HG03097 (cell line): ENCODE data around the gene SHQ1.

Experiments used
- ATAC-seq: cut with Tn5 transposase; IDR thresholded peaks from one replicate; pipeline ENCODE4 v1.9.1; 2021; ENCODE audit not compliant: unreplicated experiment, low FRiP score

SHQ1 gene

DNA sequence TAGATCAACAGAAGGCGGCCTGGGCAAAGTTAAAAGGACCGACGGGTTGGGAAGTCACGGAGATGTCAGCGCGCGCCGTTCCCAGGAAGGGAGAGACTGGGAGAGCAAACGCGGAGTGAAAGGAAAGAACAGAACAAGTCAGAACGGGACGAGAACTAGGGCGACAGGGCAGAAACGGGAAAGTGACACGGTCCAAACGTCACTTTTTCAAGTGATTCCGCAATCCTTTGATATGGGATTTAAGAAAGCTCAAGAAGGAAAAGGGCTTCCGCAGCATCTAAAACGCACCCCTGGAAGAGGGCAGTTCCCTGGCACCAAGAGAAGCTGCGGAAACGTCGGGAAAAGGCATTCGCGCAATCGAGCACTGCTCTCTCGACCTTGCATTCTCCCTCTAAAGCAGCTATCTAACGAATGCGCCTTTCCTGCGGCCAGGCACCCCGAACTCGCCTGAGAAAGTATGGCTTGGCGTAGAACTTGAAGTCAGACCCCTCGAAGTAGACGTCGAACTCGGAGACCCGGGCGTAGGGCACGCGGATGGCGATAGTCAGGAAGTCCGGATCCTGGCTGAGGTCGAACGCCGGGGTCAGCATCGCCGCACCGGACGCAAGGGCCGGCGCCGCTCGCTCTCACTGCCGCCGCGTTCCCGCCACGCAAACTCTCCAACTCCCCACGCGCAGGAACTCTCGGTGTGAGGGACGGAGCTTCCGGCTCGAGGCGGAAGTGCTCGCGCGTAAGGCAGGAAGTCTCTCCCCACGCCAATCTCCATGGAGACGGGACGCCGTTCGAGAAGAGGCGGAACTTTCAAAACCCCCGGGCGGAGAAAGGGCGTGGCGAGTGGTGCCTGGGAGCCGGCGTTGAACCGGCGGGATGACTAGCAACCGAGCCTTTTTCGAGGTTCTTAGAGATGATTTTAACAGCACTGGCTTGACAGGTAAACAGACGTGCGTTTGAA, at the start of gene SHQ1:
TSS of gene SHQ1 (minus strand) at position 695 of the 952 bp plus-strand sequence. CDS start at position 590, 105 bp downstream.
- peak; percentile 94 for ATAC-seq

- no peak for ATAC-seq
Measured at GRCh38 chr3:72897758-72898007, 49.4 kb upstream of the SHQ1 start.

GRCh38 chr3:72896996-72897757, 48.9 kb upstream of the SHQ1 start:
- ATAC-seq = no peak

DNA sequence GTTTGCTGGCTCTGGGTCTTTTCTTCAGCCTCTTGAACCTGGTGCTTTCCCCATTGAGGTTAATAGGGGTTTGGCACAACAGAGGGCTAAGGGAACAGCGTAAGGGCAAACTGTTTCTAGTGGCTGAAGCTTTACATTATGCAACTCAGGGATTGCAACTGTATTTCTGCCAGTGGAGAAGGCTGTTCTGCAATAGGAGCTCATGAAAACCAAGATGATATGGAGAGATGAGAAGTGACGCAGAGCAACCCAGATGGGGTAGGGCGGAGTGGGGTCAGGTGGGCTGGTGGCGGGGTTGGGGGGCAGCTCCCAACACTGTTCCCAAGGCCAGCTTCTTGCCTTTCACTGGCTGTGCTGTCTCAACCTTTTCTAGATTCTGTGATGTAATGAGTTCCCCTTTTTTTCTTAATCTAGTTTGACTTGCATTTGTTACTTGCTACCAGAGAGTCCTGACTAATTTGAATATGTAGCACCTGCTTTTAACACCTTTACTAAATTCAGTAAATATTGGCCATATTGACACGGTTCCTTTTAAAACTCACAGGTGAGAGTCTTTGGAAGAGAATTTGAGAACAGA, 46.8 kb upstream of the SHQ1 start:
- ATAC-seq = no peak

- no peak for ATAC-seq
Measured at GRCh38 chr3:72892870-72893269, 44.6 kb upstream of the SHQ1 start.

- no peak for ATAC-seq
Measured at GRCh38 chr3:72892081-72892775, 44.0 kb upstream of the SHQ1 start.

DNA sequence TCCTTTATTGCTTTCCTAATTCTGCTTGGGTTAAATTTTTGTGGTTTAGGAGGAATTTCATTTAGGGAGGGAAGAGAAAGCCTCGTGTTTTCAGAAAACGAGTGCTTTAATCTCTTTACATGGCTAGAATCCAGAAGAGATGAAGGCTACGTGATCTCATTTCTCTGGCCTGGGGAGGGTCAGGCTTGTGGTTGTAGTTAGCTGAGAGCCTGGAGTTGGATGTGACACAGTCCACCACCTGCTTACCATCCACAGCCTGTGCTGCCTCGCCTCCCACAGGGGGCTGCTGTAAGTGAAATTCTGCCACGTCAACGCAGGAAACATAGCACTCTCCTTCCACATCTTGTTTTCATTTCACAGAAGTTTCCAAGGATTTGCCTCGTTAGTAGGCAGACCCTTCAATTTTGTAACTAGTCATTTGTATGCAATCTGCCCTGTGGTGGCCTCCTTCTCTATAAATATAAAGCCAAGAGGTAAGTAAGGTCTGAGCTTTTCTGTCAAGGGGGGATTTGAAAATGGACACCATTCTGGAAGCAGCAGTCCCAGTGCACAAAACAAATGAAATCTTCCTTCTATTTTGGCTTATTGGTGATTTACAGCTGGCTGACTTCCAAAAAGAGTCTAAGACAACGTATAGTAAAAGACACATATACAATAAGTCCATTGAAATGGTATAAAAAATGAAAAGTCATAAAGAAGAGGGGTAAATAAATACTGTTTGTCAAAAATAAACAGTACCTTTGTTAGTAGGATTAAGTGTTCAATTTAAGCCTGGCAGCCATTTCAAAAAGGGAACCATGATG, 43.0 kb upstream of the SHQ1 start:
- no peak for ATAC-seq

GRCh38 chr3:72890166-72890925, 42.1 kb upstream of the SHQ1 start:
- no peak for ATAC-seq

DNA sequence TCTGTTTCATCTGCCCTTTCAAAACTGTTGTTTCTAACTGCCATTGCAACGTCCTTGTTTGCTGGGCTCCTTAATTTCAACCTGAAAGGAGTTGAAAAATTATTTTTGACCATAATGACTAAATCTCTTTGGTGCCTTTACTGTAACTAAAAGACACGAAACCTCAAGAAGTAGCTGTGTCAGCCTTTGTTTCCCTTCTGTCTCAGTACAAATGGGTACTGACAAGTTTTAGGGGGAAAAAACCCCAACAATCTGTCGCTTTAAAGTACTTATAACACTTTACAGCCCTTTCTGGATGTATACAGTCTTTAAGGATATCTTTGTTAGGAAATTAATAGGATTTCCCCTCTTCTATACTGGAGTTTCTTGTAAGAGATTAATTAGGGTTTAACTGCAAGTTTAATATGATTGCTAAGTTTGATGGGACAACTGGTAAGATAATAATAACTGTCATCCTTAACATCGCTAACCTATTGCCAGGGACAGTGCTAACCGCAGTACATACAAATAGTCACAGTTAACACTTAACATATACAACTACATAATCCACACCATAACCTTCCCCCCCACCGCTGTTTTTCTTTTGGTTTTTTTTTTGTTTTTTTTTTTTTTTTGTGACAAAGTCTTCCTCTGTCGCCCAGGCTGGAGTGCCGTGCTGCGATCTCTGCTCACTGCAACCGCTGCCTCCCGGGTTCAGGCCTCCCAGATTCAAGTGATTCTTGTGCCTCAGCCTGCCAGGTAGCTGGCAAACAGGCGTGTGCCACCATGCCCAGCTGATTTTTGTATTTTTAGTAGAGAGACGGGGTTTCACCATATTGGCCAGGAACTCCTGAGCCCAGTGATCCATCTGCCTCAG, 41.3 kb upstream of the SHQ1 start:
- ATAC-seq = no peak

- ATAC-seq = no peak
Measured at GRCh38 chr3:72888546-72889309, 40.5 kb upstream of the SHQ1 start.

- ATAC-seq = no peak
Measured at GRCh38 chr3:72887705-72888545, 39.7 kb upstream of the SHQ1 start, which contains the start of gene GXYLT2. Gene GXYLT2 (plus strand): TSS chr3:72888046. CDS start chr3:72888234, 188 bp downstream.

DNA sequence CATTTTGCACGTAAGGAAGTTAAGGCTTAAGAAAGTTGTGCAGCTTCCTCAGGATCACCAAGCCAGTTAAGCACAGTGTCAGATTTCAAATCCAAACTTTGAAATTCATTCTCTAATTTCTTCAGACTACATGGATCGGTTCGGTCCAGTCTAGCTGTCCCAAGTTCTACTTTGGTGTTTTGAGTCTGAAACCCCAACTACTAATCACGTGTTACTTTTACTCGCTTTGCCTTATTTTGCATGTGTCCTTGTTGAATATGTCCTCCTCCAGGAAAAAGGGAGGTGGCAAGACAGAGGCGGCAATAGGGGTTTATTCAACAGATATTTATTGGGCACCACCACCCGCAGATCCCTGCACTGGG, 39.1 kb upstream of the SHQ1 start:
- no peak for ATAC-seq

GRCh38 chr3:72872183-72872582, 23.9 kb upstream of the SHQ1 start:
- ATAC-seq = no peak

- no peak for ATAC-seq
Measured at GRCh38 chr3:72862314-72863090, 14.3 kb upstream of the SHQ1 start.

- no peak for ATAC-seq
Measured at GRCh38 chr3:72860846-72861245, 12.6 kb upstream of the SHQ1 start.

DNA sequence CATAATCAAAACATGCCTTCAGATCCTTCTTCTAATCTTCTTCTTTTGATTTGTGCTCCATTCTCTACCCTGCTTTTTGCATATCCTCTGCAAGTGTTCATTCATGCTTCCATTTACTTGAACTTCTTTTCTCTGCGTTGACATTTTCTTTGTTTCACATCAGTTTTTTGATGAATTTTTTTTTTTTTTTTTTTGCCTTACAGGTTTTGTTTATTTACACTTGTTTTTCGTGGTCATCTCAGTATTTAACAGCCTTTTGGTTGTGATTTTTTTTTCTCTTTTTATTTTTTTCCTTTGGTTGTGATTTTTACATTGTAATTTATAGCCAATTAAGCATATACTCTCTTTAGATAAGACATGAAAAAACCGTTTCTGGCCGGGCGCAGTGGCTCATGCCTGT, 11.8 kb upstream of the SHQ1 start:
- ATAC-seq = no peak
